ENCODE results near the gene NUDT4B. TPM values are rescaled to one million over a fixed set of nuclear protein-coding genes. Genes with fewer than 3 reads are reported as not detected.
"Not testable (repeated sequence)": the region's sequence is repeated elsewhere in the genome, so short reads cannot be mapped to it uniquely, and the experiment has no call there.

Gene NUDT4B
- total RNA-seq, 1 experiment from 2014 or later, result not detected

GRCh38 chr1:148773690-148774089, 25.1 kb downstream of the NUDT4B start:
- H3K9me3 ChIP-seq (ENCODE audit: insufficient read depth, low read depth); H3K27me3 ChIP-seq (ENCODE audit: insufficient read depth, low read depth); H2AFZ ChIP-seq; H4K20me1 ChIP-seq (ENCODE audit: insufficient read depth); CTCF ChIA-PET; H3K4me1 ChIP-seq (replicated peaks; ENCODE audit: insufficient read depth); POLR2A ChIA-PET (ENCODE audit: unreplicated experiment); BruUV-seq (replicated peaks); H3K9me2 ChIP-seq (ENCODE audit: insufficient read depth); H3K4me2 ChIP-seq; H3K27ac ChIP-seq; H3K36me3 ChIP-seq (ENCODE audit: low read depth); intact Hi-C loops (cut with micrococcal nuclease; ENCODE audit: unreplicated experiment); DNase-seq; H3K4me3 ChIP-seq; H3F3A ChIP-seq (ENCODE audit: insufficient read depth, low read depth); H3K79me2 ChIP-seq (ENCODE audit: low read depth): not testable (repeated sequence)

- H3K9me3 ChIP-seq (ENCODE audit: insufficient read depth, low read depth); H3K4me2 ChIP-seq; H4K20me1 ChIP-seq (ENCODE audit: insufficient read depth); H3K36me3 ChIP-seq (ENCODE audit: low read depth); BruUV-seq (replicated peaks); H2AFZ ChIP-seq; H3K4me1 ChIP-seq (replicated peaks; ENCODE audit: insufficient read depth); intact Hi-C loops (cut with micrococcal nuclease; ENCODE audit: unreplicated experiment); H3K4me3 ChIP-seq; CTCF ChIA-PET; H3K27me3 ChIP-seq (ENCODE audit: insufficient read depth, low read depth); DNase-seq; H3F3A ChIP-seq (ENCODE audit: insufficient read depth, low read depth); H3K27ac ChIP-seq; H3K9me2 ChIP-seq (ENCODE audit: insufficient read depth); H3K79me2 ChIP-seq (ENCODE audit: low read depth); POLR2A ChIA-PET (ENCODE audit: unreplicated experiment): not testable (repeated sequence)
These were observed 25.5 kb downstream of the NUDT4B start for GRCh38 chr1:148774102-148774501.

GRCh38 chr1:148775263-148775662, 26.7 kb downstream of the NUDT4B start:
- POLR2A ChIA-PET (ENCODE audit: unreplicated experiment); H4K20me1 ChIP-seq (ENCODE audit: insufficient read depth); H3K4me3 ChIP-seq; H2AFZ ChIP-seq; intact Hi-C loops (cut with micrococcal nuclease; ENCODE audit: unreplicated experiment); H3K36me3 ChIP-seq (ENCODE audit: low read depth); H3K79me2 ChIP-seq (ENCODE audit: low read depth); H3K4me1 ChIP-seq (replicated peaks; ENCODE audit: insufficient read depth); H3F3A ChIP-seq (ENCODE audit: insufficient read depth, low read depth); BruUV-seq (replicated peaks); CTCF ChIA-PET; H3K27ac ChIP-seq; H3K4me2 ChIP-seq; DNase-seq; H3K27me3 ChIP-seq (ENCODE audit: insufficient read depth, low read depth); H3K9me3 ChIP-seq (ENCODE audit: insufficient read depth, low read depth); H3K9me2 ChIP-seq (ENCODE audit: insufficient read depth): not testable (repeated sequence)

GRCh38 chr1:148777649-148778048, 29.1 kb downstream of the NUDT4B start:
- H3K36me3 ChIP-seq (ENCODE audit: low read depth); H3K4me3 ChIP-seq; intact Hi-C loops (cut with micrococcal nuclease; ENCODE audit: unreplicated experiment); H3K4me2 ChIP-seq; H4K20me1 ChIP-seq (ENCODE audit: insufficient read depth); H3K27ac ChIP-seq; CTCF ChIA-PET; H3K27me3 ChIP-seq (ENCODE audit: insufficient read depth, low read depth); H2AFZ ChIP-seq; POLR2A ChIA-PET (ENCODE audit: unreplicated experiment); H3K9me2 ChIP-seq (ENCODE audit: insufficient read depth); H3F3A ChIP-seq (ENCODE audit: insufficient read depth, low read depth); BruUV-seq (replicated peaks); H3K4me1 ChIP-seq (replicated peaks; ENCODE audit: insufficient read depth); DNase-seq; H3K9me3 ChIP-seq (ENCODE audit: insufficient read depth, low read depth); H3K79me2 ChIP-seq (ENCODE audit: low read depth): not testable (repeated sequence)

GRCh38 chr1:148780404-148780803, 31.8 kb downstream of the NUDT4B start:
- BruUV-seq (replicated peaks), result not testable (repeated sequence)

GRCh38 chr1:148791543-148792099, 43.0 kb downstream of the NUDT4B start:
- POLR2A ChIA-PET (ENCODE audit: unreplicated experiment); BruUV-seq (replicated peaks); CTCF ChIA-PET; H3K9me3 ChIP-seq (ENCODE audit: insufficient read depth, low read depth); H3K79me2 ChIP-seq (ENCODE audit: low read depth); intact Hi-C loops (cut with micrococcal nuclease; ENCODE audit: unreplicated experiment); H3K36me3 ChIP-seq (ENCODE audit: low read depth); DNase-seq; H3K4me3 ChIP-seq; H2AFZ ChIP-seq; H3K9me2 ChIP-seq (ENCODE audit: insufficient read depth); H4K20me1 ChIP-seq (ENCODE audit: insufficient read depth); H3K27ac ChIP-seq; H3K27me3 ChIP-seq (ENCODE audit: insufficient read depth, low read depth); H3K4me1 ChIP-seq (replicated peaks; ENCODE audit: insufficient read depth); H3F3A ChIP-seq (ENCODE audit: insufficient read depth, low read depth); H3K4me2 ChIP-seq: not testable (repeated sequence)

More at GRCh38 chr1:148780404-148780803, 31.8 kb downstream of the NUDT4B start:
- H2AFZ ChIP-seq; CTCF ChIA-PET; H3K27me3 ChIP-seq (ENCODE audit: insufficient read depth, low read depth); H3K9me2 ChIP-seq (ENCODE audit: insufficient read depth); DNase-seq; H3F3A ChIP-seq (ENCODE audit: insufficient read depth, low read depth); intact Hi-C loops (cut with micrococcal nuclease; ENCODE audit: unreplicated experiment); POLR2A ChIA-PET (ENCODE audit: unreplicated experiment); H3K4me3 ChIP-seq; H4K20me1 ChIP-seq (ENCODE audit: insufficient read depth); H3K36me3 ChIP-seq (ENCODE audit: low read depth); H3K4me1 ChIP-seq (replicated peaks; ENCODE audit: insufficient read depth); H3K4me2 ChIP-seq; H3K9me3 ChIP-seq (ENCODE audit: insufficient read depth, low read depth); H3K27ac ChIP-seq; H3K79me2 ChIP-seq (ENCODE audit: low read depth): not testable (repeated sequence)

- H3K4me3 ChIP-seq; H3K9me3 ChIP-seq (ENCODE audit: insufficient read depth, low read depth); H4K20me1 ChIP-seq (ENCODE audit: insufficient read depth); H3F3A ChIP-seq (ENCODE audit: insufficient read depth, low read depth); CTCF ChIA-PET; H2AFZ ChIP-seq; DNase-seq; H3K4me2 ChIP-seq; intact Hi-C loops (cut with micrococcal nuclease; ENCODE audit: unreplicated experiment); H3K4me1 ChIP-seq (replicated peaks; ENCODE audit: insufficient read depth); H3K36me3 ChIP-seq (ENCODE audit: low read depth); H3K27me3 ChIP-seq (ENCODE audit: insufficient read depth, low read depth); H3K9me2 ChIP-seq (ENCODE audit: insufficient read depth); POLR2A ChIA-PET (ENCODE audit: unreplicated experiment); H3K79me2 ChIP-seq (ENCODE audit: low read depth); H3K27ac ChIP-seq; BruUV-seq (replicated peaks): not testable (repeated sequence)
These were observed 45.3 kb downstream of the NUDT4B start for GRCh38 chr1:148793762-148794332.

Data from PC-9 (cell line).